ENCODE results near the gene TPRKB.
"Not testable (repeated sequence)": the region's sequence is repeated elsewhere in the genome, so short reads cannot be mapped to it uniquely, and the experiment has no call there.

TPRKB gene

GRCh38 chr2:73700131-73700611 is 37.0 kb downstream of the TPRKB start:
- DNase-seq (no peak), ATAC-seq (no peak)

GRCh38 chr2:73699437-73699836 is 37.7 kb downstream of the TPRKB start:
- no peak for ATAC-seq
- DNase-seq: no peak

- DNase-seq: no peak
- ATAC-seq: no peak
Measured at GRCh38 chr2:73698101-73698500, 39.0 kb downstream of the TPRKB start.

- DNase-seq (no peak), ATAC-seq (no peak)
Measured at GRCh38 chr2:73697606-73698005, 39.5 kb downstream of the TPRKB start.

GRCh38 chr2:73696985-73697384 is 40.2 kb downstream of the TPRKB start:
- ATAC-seq: not testable (repeated sequence)

GRCh38 chr2:73696521-73696920 is 40.6 kb downstream of the TPRKB start:
- DNase-seq, ATAC-seq: not testable (repeated sequence)

More at GRCh38 chr2:73696985-73697384, 40.2 kb downstream of the TPRKB start:
- not testable (repeated sequence) for DNase-seq

GRCh38 chr2:73690372-73691088 is 46.6 kb downstream of the TPRKB start:
- peak; percentile 78 for ATAC-seq
- peak; percentile 30 for DNase-seq

- not testable (repeated sequence) for ATAC-seq, DNase-seq
Measured at GRCh38 chr2:73688494-73688893, 48.7 kb downstream of the TPRKB start.

- ATAC-seq (no peak), DNase-seq (no peak)
Measured at GRCh38 chr2:73685764-73686438, 51.2 kb downstream of the TPRKB start.

GRCh38 chr2:73684905-73685304 is 52.2 kb downstream of the TPRKB start:
- not testable (repeated sequence) for DNase-seq, ATAC-seq

GRCh38 chr2:73684325-73684724 is 52.8 kb downstream of the TPRKB start:
- peak; percentile 46 for ATAC-seq
- DNase-seq: not testable (repeated sequence)

GRCh38 chr2:73679951-73680571 is 57.1 kb downstream of the TPRKB start:
- not testable (repeated sequence) for ATAC-seq
- peak; percentile 46 for DNase-seq
